HG03135 (cell line): ENCODE measurements around the gene BANP.
"Not testable (repeated sequence)": the region's sequence is repeated elsewhere in the genome, so short reads cannot be mapped to it uniquely, and the experiment has no call there.

ENCODE experiments used
- ATAC-seq: cut with Tn5 transposase; IDR thresholded peaks from one replicate; pipeline ENCODE4 v1.9.1; 2021; ENCODE audit warnings: mild to moderate bottlenecking, moderate library complexity; ENCODE audit not compliant: unreplicated experiment

Gene BANP

DNA sequence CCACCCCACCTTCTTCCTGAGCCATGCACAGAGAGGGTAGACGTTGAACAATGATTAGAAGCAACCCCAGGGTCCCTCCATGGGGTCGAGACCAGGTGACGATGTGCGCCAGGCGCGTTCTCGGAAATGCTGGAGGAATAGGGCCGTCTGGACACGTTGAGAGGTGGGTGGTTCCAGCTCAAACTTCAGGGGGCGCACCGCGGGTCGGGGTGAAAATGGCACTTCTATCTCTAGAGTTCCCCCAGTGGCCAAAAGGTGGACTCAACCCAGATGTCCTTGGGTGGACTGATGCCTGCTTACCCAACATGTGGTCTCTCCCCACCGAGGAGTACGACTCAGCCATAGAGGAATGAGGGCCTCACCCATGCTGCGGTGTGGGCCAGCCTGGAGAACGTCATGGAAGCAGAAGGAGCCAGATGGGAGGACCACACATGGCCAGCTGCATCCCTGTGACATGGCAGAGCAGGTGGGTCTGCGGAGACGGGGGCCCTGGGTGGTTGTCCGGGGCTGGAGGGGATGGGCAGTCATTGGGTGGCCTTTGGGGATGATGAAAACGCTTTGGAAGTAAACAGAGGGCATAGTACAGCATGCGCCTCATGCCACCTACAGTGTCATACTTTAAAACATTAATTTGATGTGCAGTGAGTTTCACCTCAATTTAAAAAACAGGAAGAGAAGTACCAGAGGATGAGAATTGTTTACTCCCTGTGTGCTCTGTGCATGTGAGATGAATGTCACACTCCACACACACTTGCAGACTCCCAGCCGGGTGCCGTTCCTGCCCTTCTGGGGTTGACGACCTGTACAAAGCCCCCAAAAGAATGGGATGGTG, 147.7 kb downstream of the BANP start:
- not testable (repeated sequence) for ATAC-seq

DNA sequence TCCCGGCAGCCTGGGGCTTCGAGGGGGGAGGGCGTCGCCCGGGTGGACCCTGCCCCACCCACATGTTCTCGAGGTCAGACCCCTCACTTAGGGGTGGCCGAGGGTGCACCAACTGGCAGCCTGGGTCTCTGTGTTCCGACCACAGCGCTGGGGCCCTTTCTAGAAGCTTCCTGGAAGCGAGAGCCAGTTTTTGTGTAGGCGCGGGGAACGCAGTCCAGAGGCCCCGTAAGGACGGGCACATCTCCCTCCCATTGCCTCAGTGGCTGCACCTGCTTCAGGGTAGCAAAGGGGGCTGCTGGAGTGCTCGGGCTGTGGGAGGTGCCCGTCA, 148.3 kb downstream of the BANP start:
- ATAC-seq = no peak

DNA sequence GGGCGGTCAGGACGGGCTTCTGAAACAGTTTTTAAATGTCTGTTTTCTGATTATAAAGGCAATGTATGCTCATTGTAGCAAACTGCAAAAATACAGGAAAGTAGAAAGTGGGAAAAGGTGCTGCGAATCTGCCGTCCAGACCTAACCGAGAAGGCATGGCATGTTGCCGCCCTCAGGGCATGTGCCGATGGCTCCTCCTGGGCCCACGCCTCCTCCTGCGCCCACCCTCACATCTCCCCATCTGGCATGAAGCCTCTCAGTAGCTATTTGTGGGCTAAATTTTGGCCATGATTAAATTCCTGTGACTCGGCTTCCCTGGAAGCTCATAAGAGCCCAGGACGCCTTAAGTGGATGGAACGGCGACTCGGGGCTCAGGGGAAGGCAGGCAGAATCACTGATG, 148.7 kb downstream of the BANP start:
- not testable (repeated sequence) for ATAC-seq

DNA sequence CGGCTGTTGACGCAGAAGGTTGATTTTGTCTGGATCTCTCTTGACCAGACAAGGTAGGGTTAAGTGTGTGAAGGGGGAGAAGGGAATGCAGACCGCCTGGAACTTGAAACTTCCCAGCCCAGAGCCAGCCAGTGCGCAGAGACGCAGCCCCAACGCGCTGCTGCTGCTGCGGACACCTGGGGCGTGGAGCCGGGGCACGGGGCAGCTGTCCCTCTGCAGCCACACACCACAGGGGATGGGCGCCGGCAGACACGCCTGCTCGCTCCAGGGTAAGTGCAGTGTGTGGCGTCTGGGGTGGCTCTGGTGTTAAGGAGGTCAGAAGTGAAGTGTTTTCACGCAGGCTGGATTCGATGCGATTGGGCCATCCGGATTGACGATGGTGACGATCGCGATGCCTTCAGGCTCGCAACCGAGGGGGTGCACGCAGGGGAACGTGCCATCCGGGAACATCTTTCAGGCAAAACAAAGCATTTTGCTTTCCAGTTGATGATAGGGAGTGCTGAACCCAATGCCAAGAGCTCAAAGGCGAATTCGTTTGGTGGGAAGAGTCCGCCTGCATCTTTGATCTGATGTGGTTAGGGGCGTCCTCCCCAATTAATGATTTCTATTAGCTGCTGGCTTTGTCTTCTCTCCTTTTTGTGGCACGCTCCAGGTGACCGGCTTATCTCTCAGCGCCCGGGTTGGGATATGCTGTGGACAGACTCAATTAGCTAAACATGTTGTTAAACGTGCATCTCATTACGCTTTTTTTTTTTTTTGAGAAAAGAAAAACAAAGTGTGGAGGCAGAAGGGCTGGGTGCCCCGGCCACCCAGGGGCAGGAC, 149.8 kb downstream of the BANP start:
- ATAC-seq = not testable (repeated sequence)

DNA sequence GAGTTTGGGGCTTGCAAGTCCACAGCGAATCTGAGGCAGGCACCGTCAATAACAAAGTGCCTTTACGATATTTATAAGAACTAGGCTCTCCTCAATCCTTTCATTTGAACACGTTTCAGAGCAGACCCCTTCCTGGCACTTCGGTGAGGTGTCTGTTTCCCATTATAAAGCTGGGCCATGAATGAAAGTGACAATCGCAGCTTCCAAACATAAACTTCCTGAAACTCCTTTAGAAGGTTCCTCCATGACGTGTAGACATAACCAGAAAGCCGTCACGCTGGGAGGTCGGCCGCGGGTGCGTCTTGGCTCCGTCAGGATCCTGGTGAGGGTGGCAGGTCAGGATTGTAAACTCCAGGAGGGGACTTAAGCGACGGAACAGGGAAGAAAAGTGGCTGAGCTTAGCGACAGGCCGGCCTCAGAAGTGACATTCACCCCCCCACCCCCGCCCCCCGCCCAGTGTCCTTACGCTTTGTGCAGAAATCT, 150.4 kb downstream of the BANP start:
- not testable (repeated sequence) for ATAC-seq

DNA sequence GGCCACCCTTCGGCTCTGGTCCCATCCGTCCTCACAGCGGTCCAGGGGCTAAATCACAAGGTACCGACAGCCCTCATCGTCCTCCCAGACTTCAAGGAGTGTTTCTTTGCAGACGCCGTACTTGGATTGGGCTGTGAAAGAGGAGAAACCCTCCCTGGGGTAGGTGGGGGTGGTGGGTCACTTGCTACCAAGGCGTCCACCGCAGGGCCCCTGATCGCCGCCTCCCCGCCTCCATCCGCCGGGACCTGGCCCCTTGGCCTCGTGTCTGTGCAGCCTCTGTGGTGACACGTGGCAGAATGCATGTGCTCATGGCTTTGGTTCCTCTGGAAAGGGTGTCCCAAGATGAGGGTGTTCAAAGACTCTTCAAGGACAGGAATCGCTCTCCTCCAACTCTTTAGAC, 151.4 kb downstream of the BANP start:
- ATAC-seq = no peak

DNA sequence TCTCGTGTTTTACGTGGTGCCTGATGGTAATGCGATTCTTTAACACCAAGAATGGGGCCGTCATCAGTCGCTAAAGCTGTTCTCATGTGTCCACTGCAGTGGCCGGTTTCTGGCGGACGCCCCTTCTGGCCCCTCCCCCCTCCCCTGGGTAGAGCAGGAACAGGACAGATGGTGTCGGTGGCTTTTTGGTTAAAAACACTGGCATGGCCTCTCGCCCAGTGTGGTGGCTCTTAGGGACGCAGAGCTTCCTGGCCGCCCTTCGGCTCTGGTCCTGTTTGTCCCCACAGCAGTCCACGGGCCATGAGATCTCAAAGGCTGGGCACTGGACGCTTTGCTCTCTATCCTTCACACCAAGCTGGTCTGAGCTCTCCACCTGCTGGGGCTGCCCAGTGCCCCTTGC, 151.8 kb downstream of the BANP start:
- no peak for ATAC-seq

DNA sequence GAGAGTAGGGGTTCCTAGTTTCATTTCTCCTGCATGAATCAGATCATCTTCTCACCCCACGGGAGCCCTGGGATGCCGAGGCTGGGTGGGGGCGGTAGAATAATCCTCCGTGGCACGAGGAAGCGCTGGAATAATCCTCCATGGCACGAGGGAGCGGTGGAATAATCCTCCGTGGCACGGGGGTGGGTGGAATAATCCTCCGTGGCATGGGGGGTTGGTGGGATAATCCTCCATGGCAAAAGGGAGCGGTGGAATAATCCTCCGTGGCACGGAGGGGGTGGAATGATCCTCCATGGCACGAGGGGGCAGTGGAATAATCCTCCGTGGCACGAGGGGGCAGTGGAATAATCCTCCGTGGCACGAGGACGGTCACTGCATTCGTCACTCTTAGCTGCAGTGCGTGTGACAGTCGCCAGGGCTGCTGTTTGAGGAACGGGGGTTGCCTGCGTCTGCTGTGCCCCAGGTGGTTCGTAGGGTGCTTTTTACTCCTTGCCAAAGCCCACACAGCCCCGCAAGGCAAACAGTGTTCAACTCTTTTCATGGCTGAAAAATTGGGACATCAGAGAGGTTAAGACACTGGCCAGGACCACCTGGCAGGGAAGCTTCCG, 152.5 kb downstream of the BANP start:
- no peak for ATAC-seq

DNA sequence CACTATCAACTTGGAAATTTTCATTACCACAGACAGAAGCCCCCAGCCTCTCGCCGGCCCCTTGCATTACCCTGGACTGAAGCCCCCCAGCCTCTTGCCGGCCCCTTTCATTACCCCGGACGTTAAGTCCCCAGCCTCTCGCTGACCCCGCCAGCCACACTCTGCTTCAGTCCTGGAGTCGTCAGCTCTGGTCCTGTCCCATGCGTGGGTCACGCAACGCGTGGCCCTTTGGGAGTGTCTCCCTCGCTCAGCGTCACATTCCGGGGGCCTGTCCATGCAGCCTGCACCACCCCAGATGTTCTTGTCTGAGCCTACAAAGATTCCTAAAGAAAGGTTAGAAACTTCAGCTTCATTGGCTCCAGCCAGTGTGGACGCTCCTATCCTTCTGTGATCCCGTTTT, 153.1 kb downstream of the BANP start:
- not testable (repeated sequence) for ATAC-seq

DNA sequence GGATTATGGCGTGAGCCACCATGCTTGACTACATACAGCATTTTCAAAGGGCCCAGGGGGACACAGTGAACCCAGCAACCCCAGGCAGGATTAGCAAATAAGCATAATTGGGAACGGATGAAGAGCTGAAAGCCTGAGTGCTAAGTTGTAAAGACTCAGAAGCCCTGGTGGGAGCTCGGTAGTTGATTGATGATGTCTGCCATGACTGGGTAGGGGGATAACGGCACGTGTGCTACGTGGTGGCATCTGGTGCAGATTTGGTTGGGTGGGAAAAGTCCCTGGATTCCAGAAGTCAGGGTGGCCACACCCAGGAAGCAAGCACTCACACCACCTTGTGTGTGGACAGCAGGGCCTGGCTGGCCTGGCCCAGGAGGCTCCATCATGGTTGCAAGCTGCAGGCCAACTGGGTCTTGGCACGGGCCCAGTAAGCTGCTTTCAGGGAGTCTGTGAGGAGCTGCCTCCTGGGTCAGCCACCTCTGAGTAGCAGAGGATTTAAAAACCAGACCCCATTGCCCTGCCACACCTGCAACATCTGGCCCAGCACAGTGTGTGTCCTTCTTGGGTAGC, 154.4 kb downstream of the BANP start:
- ATAC-seq = not testable (repeated sequence)

DNA sequence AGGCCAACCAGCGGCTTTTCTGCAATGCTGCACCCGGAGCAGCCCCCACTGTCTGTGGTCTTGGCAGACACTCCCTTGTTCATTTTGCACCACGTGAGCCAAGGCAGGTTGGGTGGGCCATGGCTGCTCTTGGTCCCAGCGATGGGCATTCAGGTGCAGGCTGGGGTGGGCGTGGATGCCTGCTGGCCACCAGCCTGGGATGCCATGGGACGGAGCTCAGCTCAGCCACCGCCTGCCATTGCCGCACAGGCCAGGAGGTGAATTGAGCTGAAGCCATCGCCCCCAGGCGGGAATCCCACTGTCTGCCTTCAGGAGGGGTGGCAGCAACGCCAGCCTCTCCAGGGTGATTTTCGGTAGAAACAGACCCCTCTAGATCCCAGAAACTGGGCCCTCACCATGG, 155.3 kb downstream of the BANP start:
- not testable (repeated sequence) for ATAC-seq

DNA sequence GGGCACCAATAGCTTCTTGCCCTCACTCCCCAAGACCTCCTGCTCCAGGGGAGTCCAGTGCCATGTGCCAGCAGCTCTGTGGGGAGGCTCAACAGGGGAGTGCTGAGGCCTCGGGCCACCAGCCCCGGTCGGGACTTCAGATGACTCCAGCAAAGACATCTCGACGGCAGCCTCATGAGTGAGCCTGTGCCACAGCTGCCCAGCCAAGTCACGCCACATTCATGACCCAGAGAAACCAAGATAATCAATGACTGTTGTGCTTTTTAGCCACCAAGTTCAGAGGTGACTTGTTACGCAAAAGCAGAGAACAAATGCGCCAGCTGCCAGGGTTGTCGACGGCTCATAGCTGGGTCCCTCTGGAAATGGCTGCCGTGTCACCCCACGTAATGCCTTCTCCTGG, 157.5 kb downstream of the BANP start:
- no peak for ATAC-seq

DNA sequence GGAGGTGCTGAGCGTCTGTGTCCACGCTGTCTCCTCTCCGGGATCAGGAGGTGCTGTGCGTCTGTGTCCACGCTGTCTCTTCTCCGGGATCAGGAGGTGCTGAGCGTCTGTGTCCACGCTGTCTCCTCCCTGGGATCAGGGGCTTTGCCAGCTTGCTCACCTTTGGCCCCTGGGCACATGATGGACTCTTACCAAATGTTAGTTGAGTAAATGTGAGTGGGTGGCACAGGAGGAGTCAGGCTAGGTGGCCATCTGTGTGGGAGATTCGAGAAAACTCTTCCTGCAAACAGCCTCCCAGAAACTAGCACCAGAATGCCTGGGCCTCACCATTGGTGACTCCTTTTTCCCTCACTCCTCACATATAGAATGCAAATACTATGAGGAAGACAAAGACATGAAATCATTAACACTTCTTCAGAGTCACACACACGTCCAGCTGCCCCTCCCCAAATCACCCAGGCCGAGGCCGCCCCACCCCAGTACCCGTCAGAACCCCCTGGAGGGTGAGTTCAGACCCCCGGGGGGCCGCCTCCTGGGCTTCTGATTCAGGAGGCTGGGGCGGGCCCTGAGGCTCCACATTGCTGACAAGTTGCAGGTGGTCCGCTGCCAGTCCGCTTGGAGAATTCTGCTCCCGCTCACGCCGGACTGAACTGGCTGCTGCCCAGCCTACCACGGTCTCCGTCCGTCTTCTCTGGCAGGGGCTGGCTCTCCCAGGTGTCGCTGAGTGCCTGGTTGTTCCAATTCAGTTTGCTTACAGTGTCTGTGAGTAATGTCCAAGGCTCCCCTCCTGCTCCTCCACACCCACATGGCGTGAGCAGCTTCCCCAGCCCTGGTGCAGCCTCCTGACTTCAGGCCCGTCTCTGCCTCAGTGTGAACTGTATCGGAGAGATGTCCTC, 158.7 kb downstream of the BANP start:
- not testable (repeated sequence) for ATAC-seq

DNA sequence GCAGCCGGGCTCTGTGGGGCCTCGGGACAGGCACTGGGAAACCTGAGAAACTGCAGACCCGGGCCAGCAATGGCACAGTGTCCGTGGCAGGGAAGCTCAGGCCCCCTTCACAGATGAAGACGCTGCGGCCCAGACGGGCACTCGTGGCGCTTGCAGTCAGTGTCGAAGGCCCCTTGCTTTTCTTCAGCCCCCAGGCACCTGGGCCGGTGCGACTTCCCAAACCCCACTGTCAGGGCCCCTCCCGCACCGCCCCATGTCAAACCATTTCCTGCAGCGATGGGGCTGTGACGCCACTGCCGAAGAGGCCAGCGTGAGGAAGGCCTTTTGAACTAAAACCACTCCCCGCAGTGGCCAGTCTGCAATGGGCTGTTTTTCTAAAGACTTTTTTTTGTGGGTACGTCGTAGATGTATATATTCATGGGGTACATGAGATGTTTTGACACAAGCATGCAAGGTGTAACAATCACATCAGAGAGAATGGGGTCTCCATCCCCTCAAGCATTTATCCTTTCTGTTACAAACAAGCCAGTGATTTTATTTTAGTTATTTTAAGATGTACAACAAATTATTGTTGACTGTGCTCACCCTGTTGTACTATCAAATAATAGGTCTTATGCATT, 159.8 kb downstream of the BANP start:
- not testable (repeated sequence) for ATAC-seq

DNA sequence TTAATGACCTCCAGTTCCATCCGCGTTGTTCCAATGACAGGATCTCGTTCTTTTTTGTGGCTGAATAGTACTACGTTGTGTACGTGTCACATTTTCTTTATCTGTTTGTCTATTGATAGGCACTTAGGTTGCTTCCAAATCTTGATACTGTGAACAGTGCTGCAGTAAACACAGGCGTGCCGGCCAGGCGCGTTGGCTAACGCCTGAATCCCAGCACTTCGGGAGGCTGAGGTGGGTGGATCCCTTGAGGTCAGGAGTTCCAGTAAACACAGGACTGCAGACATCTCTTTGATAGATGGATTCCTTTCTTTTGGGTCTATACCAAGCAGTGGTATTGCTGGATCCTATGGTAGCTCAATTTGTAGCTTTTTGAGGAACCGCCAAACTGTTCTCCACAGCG, 160.7 kb downstream of the BANP start:
- not testable (repeated sequence) for ATAC-seq

DNA sequence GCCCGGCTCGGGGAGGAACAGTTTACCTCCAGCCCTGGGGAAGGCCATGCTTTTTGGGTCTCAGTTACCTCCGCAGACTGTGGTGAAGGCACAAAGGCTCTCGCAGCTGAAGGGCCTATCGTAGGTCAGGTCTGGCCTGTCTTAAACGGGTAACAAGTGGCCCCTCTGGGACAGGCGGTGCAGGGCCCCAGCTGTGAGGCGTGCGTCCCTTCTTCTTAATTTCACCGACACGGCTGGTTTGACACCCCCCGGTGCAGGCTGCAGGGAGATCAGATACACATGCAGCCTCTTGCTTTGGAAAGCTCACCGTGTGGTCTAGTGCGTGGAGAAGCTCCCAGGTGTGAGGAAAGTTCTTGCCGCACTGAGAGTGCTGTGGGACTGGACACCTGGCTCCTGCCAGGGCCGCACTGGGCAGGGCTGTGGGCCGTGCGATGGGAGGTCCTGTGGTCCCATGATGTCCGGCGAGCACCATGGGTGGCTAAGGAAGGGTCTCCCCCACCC, 162.4 kb downstream of the BANP start:
- ATAC-seq = no peak

DNA sequence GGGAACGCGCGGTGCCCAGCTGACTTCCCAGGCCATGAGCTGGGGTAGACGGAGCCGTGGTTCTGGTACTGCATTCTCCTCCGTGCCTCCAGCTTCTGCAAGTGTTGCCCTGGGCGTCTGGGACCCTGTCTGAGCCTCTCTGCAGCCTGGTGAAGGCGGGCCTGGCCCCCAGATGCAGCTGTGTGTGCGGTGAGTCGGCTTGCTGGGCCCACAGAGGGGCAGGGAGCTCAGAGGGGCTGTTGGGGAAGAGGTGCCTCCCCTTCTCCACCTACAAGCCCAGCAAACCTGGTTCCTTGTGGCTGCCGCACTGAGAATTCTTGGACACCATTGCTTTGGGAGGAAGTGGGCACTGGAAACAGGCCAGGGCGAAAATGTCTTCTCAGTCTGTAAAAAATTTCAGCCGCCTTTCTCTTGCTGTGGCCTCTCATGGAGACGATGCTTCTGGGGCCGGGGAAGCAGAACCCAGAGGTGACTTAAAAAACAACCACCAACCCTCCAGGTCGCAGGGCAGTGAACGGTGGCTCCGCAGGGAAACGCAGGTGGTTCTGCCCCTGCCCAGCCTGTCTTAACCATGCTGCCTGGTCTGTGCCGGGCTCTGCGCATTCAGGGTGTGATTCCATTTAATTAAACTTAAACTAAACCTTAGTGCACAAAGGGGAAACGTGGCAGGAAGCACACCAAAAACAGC, 163.5 kb downstream of the BANP start:
- not testable (repeated sequence) for ATAC-seq

DNA sequence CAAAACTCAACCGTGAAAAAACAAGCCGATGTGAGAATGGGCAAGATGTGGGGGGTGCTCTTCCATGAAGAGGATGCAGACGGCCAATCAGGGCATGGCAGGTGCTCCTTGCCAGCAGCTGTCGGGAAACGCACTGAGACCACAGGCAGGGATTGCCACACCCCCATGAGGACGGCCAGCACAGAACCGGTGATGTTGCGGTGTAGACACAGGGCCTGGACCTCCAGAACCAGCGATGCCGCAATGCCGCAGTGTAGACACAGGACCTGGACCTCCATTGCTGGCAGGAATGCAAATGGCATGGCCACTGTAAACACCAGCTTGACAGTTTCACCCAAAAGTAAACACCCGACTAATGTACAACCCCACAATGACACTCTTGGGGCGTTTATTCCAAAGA, 164.9 kb downstream of the BANP start:
- no peak for ATAC-seq

DNA sequence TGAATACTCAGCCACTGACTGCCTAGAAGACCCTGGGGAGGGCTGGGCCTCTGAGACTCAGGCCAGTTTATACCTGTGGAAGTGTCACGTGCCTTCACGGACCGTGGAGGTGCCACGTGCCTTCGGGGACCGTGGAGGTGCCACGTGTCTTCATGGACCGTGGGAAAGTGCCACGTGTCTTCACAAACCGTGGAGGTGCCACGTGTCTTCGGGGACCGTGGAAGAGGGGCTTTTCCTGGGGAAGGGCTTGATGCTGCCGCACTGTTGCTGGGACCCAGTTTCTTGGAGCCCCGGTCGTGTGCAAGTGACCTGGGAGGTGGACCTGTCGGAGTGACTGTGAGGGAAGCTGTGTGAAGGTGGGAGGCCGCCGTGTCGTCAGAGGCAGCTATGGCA, 166.2 kb downstream of the BANP start:
- no peak for ATAC-seq
